HG02884 (cell line): ENCODE data around the gene ERC1.
"Not testable (repeated sequence)": the region's sequence is repeated elsewhere in the genome, so short reads cannot be mapped to it uniquely, and the experiment has no call there.

Experiments
- ATAC-seq: cut with Tn5 transposase; IDR thresholded peaks from one replicate; pipeline ENCODE4 v1.9.1; 2021; ENCODE audit warnings: mild to moderate bottlenecking, moderate library complexity; ENCODE audit not compliant: unreplicated experiment

The ERC1 gene

DNA sequence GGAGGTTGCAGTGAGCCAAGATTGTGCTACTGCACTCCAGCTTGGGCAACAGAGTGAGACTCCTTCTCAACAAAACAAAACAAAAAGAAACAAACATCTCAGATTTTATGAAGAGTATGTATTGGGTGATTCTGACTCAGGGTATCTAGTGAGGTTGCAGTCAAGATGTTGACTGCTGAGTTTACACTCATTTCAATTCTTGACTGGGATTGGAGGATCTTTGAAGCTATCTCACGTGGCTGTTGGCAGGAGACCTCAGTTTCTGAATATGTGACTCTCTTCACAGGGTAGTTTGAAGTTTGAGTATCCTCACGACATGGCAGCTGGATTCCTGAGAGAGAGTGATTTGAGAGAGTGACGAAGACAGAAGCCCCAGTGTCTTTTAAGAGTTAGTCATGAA, 29.4 kb downstream of the ERC1 start:
- ATAC-seq = no peak

DNA sequence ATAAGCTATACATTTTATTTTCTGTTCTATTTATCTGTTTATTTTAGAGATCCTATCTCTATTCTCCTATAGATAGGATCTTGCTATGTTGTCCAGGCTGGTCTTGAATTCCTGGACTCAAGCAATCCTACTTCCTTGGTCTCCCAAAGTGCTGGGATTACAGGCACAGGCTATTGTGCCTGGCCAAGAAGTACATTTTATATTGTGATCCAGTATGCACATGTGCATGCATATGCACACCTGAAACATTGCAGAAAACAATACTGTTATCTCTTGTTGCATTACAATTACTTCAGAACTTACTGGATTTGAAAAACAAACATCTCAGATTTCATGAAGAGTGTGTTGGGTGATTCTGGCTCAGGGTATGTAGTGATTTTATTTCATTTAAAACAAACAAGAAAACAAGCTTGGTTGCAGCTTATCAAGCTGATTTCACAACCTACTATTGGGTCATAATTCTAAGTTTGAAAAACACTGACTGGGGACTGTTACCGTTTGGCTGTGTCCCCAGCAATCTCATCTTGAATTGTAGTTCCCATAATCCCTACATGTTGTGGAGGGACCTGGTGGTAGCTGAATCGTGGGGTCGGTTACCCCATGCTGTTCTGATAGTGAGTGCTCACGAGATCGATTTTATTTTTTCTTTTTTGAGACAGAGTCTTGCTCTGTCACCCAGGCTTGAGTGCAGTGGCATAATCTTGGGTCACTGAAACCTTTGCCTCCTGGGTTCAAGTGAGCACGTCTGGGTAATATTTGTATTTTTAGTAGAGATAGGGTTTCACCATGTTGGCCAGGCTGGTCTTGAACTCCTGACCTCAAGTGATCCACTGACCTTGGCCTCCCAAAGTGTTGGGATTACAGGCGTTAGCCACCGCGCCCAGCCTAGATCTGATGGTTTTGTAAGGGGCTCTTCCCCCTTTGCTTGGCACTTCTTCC, 31.3 kb downstream of the ERC1 start:
- no peak for ATAC-seq

DNA sequence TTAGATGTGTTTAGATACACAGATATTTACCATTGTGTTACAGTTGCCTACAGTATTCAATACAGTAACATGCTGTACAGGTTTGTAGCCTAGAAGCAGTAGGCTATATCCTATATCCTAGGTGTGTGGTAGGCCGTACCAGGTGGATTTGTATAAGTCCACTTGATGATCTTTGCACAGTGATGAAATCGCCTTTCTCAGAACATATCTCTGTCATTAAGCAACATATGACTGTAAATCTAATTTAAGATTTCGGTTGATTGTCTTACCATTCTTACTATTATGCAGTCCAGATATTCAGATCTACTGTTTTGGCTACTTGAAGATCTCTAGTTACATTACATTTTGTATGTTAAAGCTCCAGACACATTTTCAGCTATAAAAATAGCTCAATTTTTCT, 39.8 kb downstream of the ERC1 start:
- no peak for ATAC-seq

DNA sequence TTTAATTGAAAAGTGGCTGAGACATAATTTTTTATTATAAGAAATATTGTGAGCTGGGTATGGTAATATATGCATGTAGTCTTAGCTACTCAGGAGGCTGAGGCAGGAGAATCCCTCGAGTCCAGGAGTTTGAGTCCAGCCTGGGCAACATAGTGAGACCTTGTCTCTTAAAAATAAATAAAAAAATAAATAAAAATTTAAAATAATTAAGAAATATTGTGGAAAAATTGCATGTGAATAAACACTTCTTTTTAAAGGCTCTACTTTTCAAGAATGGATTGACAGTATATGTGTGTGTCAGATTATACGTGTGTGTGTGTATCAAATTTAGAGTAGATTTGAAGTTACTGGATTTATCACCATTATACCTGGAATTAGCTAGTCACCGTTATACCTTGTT, 43.2 kb downstream of the ERC1 start:
- ATAC-seq = no peak

DNA sequence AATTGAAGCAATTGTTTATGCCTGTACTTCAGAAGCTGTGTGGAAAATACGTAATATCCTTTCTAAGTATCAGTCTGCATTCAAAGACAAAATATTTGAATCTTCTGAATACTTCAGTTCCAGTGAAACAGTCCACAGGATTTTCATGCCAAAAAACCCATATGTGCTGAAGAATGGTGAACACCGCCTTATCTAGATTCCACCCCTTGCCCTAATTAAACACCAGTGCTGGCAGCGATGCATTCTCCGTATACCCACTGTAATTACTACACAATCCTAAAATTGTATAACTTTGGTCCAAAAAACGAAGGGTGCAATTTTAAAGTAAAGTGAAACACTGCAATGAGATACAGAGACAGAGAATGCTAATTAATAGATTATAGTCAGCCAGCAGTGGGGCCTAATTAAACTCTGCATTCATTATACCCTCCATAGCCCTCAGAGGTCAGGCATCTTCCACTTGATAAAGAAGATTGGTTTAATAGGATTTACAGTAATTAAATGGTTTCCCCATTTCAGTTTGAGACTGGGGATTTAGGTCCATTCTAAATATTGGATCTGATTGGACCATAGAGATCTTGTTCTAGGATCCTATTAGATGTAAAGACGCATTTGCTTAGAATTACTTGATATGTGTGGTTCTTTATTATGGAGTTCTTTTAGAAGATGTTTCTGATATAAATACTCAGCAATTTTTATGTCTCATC, 43.9 kb downstream of the ERC1 start:
- ATAC-seq = no peak

DNA sequence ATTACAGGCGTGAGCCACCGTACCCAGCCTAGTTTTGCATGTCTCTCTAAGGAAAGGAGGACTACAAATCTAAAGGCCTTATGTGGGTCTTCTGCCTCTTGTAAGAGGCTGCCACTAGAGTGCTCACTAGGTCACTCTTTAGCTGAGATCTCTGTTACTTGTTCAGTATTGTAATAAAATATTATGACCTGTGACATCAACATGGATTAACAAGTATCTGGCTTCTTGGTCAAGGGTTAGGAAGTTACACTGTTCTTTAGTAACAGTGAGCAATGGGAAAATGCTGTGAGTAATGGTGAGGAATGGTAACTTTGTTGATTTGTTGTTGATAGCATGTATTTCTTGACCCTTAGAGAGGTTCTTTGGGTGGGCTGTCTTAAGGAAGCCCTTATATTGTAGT, 50.5 kb downstream of the ERC1 start:
- ATAC-seq = no peak

DNA sequence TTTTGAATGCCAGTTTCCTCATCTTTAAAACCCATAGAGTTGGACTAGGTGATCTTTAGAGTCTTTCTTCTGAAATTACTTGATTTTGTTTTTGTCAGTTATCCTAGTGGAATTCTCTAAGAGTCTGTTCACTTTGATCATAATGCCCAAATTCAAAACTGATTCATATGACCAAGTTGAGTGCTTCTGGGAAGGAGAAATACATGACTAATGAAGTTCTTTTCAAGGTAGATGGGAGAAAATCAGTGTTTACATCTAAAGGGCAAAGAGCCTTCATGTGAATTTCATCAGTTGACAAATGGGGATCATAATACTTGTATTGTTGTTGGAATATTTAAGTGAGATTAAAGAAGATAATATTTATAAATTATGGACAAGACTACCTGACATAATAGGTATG, 53.2 kb downstream of the ERC1 start:
- ATAC-seq = no peak

DNA sequence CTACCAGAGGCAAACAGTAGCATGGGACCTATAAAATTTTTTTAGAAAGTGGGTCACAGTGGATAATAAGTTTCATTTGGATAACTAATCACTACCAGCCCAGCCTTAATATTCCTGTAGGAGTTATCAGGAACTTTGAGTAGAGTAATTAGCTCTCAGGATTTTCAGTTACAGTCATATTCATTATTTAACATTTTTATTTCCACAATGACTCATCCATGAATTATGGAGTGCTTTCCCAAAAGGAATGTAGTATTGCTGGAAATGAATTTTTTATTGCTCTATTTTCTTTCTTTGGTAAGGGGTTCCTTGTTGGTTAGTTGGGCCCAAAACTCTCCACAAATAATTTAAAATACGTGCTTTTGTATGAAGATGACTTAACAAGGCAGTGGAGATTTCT, 53.7 kb downstream of the ERC1 start:
- ATAC-seq = no peak

DNA sequence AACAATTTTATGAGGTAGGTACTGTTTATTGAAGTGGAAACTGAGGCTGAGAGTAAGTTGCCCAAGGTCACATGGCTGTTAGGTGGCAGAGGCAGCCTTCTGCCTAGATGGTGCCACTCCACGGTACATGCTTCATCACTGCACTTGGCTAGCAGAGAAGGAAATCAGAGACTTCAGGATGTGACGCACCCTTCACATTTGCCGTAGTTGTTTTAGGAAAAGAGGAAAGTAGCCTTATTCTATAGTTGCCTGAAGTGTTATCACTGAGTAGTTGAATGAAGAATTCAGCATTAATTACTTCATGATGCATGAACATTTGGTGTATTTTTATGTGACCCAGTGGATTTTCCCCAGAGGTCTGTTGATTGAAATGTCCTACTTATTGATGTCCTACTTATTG, 55.7 kb downstream of the ERC1 start:
- ATAC-seq = no peak

DNA sequence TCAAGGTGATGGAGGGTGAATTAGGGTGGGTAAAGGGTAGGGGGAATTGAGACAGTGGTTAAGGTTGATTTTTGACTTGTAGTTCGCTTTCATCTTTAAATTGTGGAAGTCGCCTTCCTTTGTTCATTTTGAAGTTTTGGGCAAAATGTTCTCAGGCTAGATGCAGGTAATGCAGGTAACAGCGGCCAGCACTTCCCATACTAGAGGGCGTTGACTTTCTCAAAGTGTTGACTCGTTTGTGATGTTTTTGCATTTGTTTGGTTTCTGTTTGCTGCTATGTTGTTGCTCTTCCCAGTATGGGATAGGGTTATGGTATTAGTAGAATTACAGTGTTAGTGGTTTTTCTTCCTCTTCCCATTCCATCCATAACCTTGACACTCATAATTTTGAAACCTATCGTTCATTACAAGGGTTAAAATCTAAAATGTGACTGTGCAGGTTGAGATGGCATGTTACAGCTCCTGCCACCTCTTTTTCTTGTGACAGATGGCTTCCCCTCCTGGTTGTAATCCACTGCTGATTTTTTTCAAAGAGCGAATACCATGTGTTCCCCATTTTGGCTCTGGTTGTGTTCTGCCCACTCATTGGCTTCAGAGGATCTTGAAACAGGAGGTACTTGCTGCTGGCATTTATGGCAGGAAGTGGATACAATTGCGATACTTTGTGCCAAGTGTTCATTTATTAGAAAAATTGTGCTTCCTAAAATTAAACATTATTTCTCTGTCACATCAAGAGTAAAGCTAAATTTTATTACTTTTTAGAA, 57.1 kb downstream of the ERC1 start:
- ATAC-seq = no peak

DNA sequence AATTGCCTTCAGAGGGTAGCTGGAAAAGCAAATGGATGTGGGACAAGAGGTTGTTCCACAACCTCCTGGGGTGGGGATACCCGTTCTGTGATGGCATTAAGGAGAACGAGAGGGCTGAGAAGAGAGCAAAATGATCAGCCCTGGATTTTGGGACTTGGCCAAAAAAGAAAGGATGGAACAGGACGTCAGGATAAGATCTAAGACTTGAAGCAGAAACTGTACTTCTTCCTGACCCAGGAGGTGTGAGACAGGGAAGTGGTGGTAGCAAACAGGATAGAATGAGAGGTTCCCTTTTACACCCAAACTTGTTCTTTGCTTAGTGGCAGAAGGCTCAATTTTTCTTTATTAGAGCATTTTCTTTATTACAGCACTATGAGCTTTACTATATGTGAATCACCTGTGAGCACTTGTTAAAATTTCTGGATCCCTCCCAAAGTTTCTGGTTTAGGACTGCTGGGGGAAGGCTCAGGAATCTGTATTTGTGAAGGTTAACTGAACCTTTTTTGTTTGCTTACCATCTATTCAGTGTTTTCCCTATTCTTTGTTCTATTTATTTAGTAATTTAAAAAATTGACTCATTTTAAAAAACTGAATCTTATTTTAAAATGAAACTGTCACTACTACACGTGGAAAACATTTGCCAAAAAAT, 59.2 kb downstream of the ERC1 start:
- no peak for ATAC-seq

DNA sequence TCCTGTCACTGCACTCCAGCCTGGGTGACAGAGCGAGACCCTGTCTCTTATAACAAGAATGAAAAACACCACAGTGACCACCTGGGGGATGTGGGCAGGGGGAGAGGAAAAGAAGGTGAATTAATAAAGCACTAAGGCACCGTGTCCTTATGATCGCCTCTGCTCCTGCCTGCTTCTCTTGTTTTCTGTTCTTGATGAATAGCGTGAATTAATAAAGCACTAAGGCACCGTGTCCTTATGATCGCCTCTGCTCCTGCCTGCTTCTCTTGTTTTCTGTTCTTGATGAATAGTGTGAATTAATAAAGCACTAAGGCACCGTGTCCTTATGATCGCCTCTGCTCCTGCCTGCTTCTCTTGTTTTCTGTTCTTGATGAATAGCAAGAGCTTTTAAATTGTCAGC, 60.6 kb downstream of the ERC1 start:
- not testable (repeated sequence) for ATAC-seq

DNA sequence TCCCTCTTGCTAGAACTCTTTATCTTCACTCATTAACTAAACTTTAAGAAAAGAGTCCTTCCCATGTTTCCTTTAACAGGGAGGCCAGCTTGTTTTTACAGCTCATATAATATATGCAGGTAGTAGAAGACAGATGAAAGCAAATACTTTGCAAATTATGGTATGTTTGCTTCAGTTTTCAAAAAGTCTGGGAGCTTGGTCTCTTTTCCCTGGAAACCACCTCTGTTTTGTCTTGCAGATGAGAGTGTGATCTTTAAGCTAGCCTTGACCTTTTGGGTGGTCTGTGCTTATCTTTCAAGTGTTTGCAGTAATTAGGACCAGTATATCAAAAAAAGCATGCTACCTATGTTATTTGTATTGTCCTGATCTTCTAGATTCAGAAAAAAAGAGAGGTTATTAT, 62.7 kb downstream of the ERC1 start:
- ATAC-seq = no peak

DNA sequence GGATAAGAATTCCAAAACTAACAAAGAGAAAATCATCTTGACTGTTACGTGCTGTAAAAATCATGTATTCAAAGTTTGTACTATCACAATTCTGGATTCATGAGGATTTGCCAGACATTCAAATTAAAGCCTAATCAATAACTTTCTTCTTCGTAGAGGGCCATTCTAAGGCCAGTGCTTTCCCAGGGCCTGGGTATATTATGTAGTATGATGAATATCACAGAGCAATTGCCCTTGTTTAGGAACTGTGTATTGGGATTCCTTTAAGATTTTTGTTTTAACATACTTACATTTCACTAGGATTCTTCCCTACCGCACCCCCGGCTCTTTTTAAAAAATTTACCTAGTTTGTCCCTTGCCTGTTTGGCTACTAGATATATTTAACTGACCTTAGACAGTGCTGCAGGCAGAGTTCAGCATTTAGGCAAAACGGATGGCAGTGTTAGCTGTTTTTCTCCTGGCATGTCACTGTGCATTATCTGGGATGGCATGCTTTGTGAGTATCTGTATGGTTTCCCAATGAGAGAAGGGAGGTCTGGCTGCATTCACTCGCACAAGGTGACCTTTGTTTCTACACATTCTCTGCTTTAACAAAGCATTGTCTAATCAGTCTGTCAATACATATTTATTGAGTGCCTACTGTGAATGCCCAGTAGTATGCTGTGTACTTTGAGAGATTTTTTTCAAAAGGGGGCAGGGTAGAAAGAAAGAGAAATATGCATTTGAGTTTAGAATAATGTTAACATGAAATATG, 63.3 kb downstream of the ERC1 start:
- ATAC-seq = no peak

DNA sequence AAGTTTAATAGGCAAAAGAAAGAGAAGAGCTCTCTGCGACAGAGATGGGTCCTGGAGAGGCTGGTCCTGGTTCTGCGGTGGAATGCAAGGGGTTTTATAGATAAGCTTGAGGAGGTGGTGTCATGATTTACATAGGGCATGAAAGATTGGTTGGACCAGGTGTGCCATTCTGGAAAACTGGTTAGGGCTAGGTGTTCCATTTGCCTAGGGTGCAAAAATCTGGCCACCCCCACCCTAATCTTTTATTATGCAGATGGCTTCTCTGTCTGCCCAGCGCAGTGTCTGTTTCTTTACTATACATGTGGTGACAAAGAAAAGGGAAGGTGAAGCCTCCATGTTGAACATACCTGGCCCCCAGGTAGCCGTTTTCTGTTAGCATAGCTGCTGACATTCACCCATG, 65.4 kb downstream of the ERC1 start:
- ATAC-seq = no peak

DNA sequence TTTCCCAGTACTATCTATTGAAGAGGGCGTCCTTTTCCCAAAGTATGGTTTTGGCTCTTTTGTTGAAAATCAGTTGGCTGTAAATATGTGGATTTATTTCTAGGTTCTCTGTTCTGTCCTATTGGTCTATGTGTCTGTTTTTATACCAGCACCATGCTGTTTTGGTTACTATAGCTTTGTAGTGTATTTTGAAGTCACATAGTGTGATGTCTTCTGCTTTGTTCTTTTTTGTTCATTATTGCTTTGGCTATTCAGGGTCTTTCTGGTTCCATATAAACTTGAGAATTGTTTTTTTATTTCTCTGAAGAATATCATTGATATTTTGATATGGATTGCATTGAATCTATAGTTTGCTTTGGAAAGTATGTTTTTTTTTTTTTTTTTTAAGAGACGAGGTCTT, 67.4 kb downstream of the ERC1 start:
- ATAC-seq = no peak

DNA sequence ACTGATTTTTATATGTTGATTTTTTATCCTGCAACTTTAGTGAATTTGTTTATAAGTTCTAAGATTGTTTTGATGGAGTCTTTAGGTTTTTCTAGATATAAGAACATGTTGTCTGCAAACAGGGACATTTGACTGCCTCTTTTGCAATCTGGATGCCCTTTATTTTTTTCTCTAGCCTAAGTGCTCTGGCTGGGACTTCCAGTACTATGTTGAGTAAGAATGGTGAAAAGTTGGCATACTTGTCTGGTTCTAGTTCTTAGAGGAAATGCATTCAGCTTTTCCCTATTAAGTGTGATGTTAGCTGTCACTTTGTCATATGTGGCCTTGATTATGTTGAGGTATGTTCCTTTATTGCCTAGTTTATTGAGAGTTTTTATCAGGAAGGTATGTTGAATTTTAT, 68.1 kb downstream of the ERC1 start:
- no peak for ATAC-seq

DNA sequence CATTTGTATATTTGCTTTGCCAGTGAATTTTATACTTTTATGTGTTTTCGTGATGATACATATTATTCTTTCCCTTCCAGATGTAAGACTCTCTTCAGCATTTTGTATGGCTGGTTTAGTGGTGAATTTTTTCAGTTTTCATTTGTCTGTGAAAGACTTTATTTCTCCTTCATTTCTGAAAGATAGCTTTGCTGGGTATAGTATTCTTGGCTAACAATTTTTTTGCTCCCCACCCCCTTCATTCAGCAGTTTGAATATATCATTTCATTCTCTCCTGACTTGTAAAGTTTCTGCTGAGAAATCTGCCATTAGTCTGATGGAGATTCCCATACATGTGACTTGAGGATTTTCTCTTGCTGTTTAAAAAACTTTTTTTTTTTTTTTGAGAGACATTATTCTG, 72.8 kb downstream of the ERC1 start:
- ATAC-seq = no peak

DNA sequence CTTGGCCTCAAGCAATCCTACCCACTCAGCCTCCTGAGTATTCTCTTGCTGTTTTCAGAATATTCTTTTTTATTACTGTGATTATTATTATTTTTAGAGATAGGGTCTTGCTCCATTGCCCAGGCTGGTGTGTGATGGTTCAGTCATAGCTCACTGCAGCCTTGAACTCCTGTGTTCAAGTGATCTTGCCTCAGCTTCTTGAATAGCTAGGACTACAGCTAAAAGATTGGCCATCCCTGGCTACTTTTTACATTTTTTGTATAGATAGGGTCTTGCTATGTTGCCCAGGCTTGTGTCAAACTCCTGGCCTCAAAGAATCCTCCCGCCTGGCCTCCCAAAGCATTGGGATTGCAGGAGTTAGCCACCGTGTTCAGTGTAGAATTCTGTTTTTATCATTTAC, 73.3 kb downstream of the ERC1 start:
- no peak for ATAC-seq

DNA sequence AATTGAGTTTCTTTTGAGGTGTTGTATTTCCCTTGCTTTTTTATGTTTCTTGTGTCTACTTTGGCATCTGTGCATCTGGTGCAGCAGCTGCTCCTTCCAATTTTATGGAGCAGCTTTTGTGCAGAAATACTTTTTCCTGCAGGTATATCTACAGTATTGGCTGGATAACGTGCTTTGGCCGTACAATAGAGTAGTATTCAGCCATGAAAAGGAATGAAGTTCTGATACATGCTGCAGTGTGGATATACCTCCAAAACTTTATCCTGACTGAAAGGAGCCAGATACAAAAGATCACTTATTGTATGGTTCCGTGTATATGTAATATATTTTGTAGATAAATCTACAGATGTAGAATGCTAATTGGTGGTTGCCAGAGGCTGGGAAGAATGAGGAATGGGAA, 74.6 kb downstream of the ERC1 start:
- ATAC-seq = no peak
